Gastrocnemius medialis (tissue), 4 donors: ENCODE results near the gene TAOK1. TPM values are rescaled to one million over a fixed set of nuclear protein-coding genes. Genes with fewer than 3 reads are reported as not detected.

Experiments
- ATAC-seq, 2 donors: fragments of 150-250 bp; one replicate each; pipeline ENCODE4 v1.9.1; 2016
- DNase-seq, 2 donors: peaks; one replicate each; pipeline ENCODE4 v3.0.0-alpha.2; 2019
- H3K27ac ChIP-seq, 4 donors: fragments of 200-600 bp; sonication (generic); 1 replicate in 1 of 4; 2 replicates in 3 of 4; pipeline ENCODE4 v1.5.1; 2016 to 2018; ENCODE audit warnings: mild to moderate bottlenecking in 2 of 4, moderate library complexity in 1 of 4
- H3K27me3 ChIP-seq, 3 donors: fragments of 200-600 bp; sonication (generic) in 2 of 3; 1 replicate in 1 of 3; 2 replicates in 2 of 3; pipeline versions ENCODE4 v1.5.1 to v1.6.0; 2016 to 2019; ENCODE audit warnings: mild to moderate bottlenecking in 1 of 3, moderate library complexity in 1 of 3
- H3K36me3 ChIP-seq, 2 donors: fragments of 200-600 bp; sonication (generic) in 1 of 2; one replicate each; pipeline ENCODE4 v1.5.1; 2017 to 2018
- H3K4me1 ChIP-seq, 2 donors: fragments of 200-600 bp; sonication (generic) in 1 of 2; one replicate each; pipeline ENCODE4 v1.5.1; 2016 to 2017; ENCODE audit warnings: mild to moderate bottlenecking in 2 of 2
- H3K4me3 ChIP-seq, 4 donors: fragments of 200-600 bp; sonication (generic) in 3 of 4; 1 replicate in 1 of 4; 2 replicates in 3 of 4; pipeline ENCODE4 v1.5.1; 2016 to 2019; ENCODE audit warnings: mild to moderate bottlenecking in 2 of 4
- H3K9me3 ChIP-seq, 3 donors: fragments of 200-600 bp; sonication (generic) in 2 of 3; 1 replicate in 1 of 3; 2 replicates in 2 of 3; pipeline ENCODE4 v1.5.1; 2016 to 2019
- CTCF ChIP-seq, 5 experiments: fragments of 450-650 bp in 3 of 5; fragments of 200-600 bp in 2 of 5; sonication (generic) in 2 of 5; IDR thresholded peaks in 4 of 5; conservative IDR thresholded peaks in 1 of 5; 1 replicate in 4 of 5; 2 replicates in 1 of 5; pipeline ENCODE4 v1.5.1; 2016 to 2019; ENCODE audit warnings: antibody characterized with exemption in 5 of 5, mild to moderate bottlenecking in 3 of 5, moderate library complexity in 3 of 5
- POLR2A ChIP-seq, 2 donors: fragments of 450-650 bp; IDR thresholded peaks; one replicate each; pipeline ENCODE4 v1.6.1; 2017; ENCODE audit warnings: antibody characterized with exemption in 2 of 2, mild to moderate bottlenecking in 2 of 2, moderate library complexity in 2 of 2
- in situ Hi-C, 4 donors: fragments of 200-750 bp; cut with MboI; loops; one replicate each; pipeline versions ENCODE4 v1.15.0 to v1.8.0; 2017; ENCODE audit warnings: low sequenced_read_pairs in 4 of 4
- intact Hi-C: fragments of 100-400 bp; cut with DNase I; formaldehyde crosslinking; loops from one replicate; pipeline ENCODE4 v1.15.1; 2023; ENCODE audit warnings: low total_unique reads
- total RNA-seq, 4 donors: library from RNA; depleted of rRNA; stranded (reverse); fragments of >200 nt; gene quantifications; one replicate each; pipeline versions ENCODE4 v1.1.0 to v1.2.3, GENCODE V29; 2016

The TAOK1 gene
- total RNA-seq, 4 donors from 2014 or later, result 30.1 to 48.4 (median 35.7) TPM

DNA sequence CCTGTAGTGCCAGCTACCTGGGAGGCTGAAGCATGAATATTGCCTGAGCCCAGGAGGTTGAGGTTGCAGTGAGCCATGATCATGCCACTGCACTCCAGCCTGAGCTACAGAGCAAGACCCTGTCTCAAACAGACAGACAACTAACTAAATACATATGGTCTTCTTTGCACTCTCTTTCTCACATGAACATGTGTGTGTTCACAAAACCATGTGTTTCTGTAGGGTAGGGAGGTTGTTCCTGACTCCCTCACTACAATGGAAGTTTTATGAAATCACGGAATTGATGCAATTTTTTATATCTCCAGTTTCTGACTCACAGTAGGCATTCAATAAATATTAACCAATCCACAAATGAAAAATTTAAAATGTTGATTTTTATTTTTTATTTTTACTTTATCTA lies 128.2 kb downstream of the TAOK1 start:
- ATAC-seq (no peak), DNase-seq (no peak)
- H3K9me3 ChIP-seq, result no peaks in the 10 kb centered on the region
- no peak overlapping the region for H3K27ac ChIP-seq
- H3K36me3 ChIP-seq, result peaks cover 4 to 57% of the 10 kb centered on the region in 2 donors
- H3K4me3 ChIP-seq, result no peak overlapping the region
- intact Hi-C loops (no loop called here), in situ Hi-C loops (no loop called here)
- H3K4me1 ChIP-seq, result no peaks in the 10 kb centered on the region
- TF ChIP-seq CTCF (IDR thresholded peaks at IDR 0.05 in 4 of 5, conservative IDR thresholded peaks at IDR 0.05 in 1 of 5) (no peak), POLR2A (IDR thresholded peaks at IDR 0.05) (no peak)
- H3K27me3 ChIP-seq, result no peaks in the 10 kb centered on the region

- DNase-seq, result no peak
- intact Hi-C loops (no loop called here), in situ Hi-C loops (no loop called here)
- Histone ChIP-seq H3K36me3 (peaks cover 0 to 43% of the 10 kb centered on the region in 2 donors), H3K9me3 (no peaks in the 10 kb centered on the region), H3K4me1 (no peaks in the 10 kb centered on the region), H3K4me3 (no peak overlapping the region), H3K27ac (no peak overlapping the region), H3K27me3 (no peaks in the 10 kb centered on the region)
- no peak for TF ChIP-seq POLR2A (IDR thresholded peaks at IDR 0.05)
- TF ChIP-seq CTCF (IDR thresholded peaks at IDR 0.05 in 4 of 5, conservative IDR thresholded peaks at IDR 0.05 in 1 of 5), result no peak
- ATAC-seq, result no peak
Observed at GRCh38 chr17:29524692-29525091, 134.5 kb downstream of the TAOK1 start.

GRCh38 chr17:29526322-29526721 lies 136.2 kb downstream of the TAOK1 start:
- ATAC-seq (no peak), DNase-seq (no peak)
- no peak overlapping the region for H3K4me3 ChIP-seq
- intact Hi-C loops, result no loop called here
- TF ChIP-seq POLR2A (IDR thresholded peaks at IDR 0.05) (no peak), CTCF (IDR thresholded peaks at IDR 0.05 in 4 of 5, conservative IDR thresholded peaks at IDR 0.05 in 1 of 5) (no peak)
- H3K27ac ChIP-seq, result no peak overlapping the region
- in situ Hi-C loops, result no loop called here
- peaks cover 0 to 40% of the 10 kb centered on the region in 2 donors for H3K36me3 ChIP-seq
- H3K27me3 ChIP-seq, result no peaks in the 10 kb centered on the region
- no peaks in the 10 kb centered on the region for H3K4me1 ChIP-seq
- no peaks in the 10 kb centered on the region for H3K9me3 ChIP-seq

DNA sequence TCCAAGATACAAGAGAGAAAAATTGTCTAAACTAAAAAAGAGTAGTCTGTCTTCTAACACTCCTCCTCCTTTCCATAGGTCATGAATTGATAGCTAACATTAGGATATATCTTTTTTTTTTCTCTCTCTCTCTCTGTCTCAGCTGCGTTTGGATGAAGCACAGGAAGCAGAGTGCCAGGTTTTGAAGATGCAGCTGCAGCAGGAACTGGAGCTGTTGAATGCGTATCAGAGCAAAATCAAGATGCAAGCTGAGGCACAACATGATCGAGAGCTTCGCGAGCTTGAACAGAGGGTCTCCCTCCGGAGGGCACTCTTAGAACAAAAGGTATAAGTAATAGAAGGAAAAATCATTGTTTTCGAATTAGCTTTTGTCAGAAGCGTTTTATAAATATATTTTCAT lies 143.8 kb downstream of the TAOK1 start:
- TF ChIP-seq CTCF (IDR thresholded peaks at IDR 0.05 in 4 of 5, conservative IDR thresholded peaks at IDR 0.05 in 1 of 5) (no peak), POLR2A (IDR thresholded peaks at IDR 0.05) (no peak)
- Histone ChIP-seq H3K27ac (no peak overlapping the region), H3K36me3 (peaks cover 0 to 51% of the 10 kb centered on the region in 2 donors), H3K27me3 (no peaks in the 10 kb centered on the region), H3K4me1 (no peaks in the 10 kb centered on the region), H3K4me3 (no peak overlapping the region), H3K9me3 (no peaks in the 10 kb centered on the region)
- no peak for DNase-seq
- in situ Hi-C loops (no loop called here), intact Hi-C loops (no loop called here)
- ATAC-seq, result no peak

DNA sequence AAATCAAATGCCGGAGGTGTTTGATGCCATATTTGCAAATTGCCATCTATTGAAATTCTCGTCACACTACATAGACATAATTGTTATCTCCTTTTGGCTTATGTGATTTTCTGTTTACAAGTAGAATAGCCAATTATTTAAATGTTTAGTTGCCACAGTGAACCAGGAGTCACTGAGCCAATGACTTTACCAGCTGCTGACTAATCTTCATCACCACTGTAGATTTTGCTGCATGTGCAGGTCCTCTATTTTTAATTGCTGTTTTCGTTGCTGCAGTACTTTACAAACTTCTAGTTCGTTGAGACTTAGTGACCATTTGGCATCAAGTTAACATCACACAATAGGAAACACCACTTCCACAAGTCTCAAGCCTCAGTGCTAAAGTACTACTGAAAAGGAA lies 153.9 kb downstream of the TAOK1 start:
- H3K36me3 ChIP-seq, result peaks cover 0 to 33% of the 10 kb centered on the region in 2 donors
- H3K4me1 ChIP-seq, result peaks cover 0 to 1% of the 10 kb centered on the region in 2 donors
- TF ChIP-seq CTCF (IDR thresholded peaks at IDR 0.05 in 4 of 5, conservative IDR thresholded peaks at IDR 0.05 in 1 of 5) (no peak), POLR2A (IDR thresholded peaks at IDR 0.05) (no peak)
- no peak overlapping the region for H3K4me3 ChIP-seq
- ATAC-seq, result no peak
- intact Hi-C loops (no loop called here), in situ Hi-C loops (no loop called here)
- H3K27ac ChIP-seq, result no peak overlapping the region
- no peaks in the 10 kb centered on the region for H3K9me3 ChIP-seq
- no peaks in the 10 kb centered on the region for H3K27me3 ChIP-seq
- no peak for DNase-seq
